GM10266 (cell line): ENCODE results near the gene AWAT1.
"Not testable (repeated sequence)": the region's sequence is repeated elsewhere in the genome, so short reads cannot be mapped to it uniquely, and the experiment has no call there.

Source experiments
- DNase-seq: peaks from one replicate; pipeline ENCODE4 v3.0.0; 2012; ENCODE audit errors: extremely low spot score
- CTCF ChIP-seq: IDR thresholded peaks from 2 replicates; pipeline ENCODE4 v1.5.1; 2012; ENCODE audit warnings: mild to moderate bottlenecking, low read depth; ENCODE audit not compliant: control insufficient read depth, insufficient read depth; ENCODE audit errors: missing control alignments

AWAT1 gene

GRCh38 chrX:70226048-70226447, 8.4 kb upstream of the AWAT1 start:
- no peak for TF ChIP-seq CTCF

GRCh38 chrX:70226687-70227086, 7.8 kb upstream of the AWAT1 start:
- DNase-seq: no peak
- TF ChIP-seq CTCF: no peak

More at GRCh38 chrX:70226048-70226447, 8.4 kb upstream of the AWAT1 start:
- DNase-seq: no peak

- TF ChIP-seq CTCF: no peak
- no peak for DNase-seq
These were observed 2.8 kb upstream of the AWAT1 start for GRCh38 chrX:70231666-70232065.

GRCh38 chrX:70240751-70241150, 6.3 kb downstream of the AWAT1 start:
- DNase-seq: no peak
- no peak for TF ChIP-seq CTCF

GRCh38 chrX:70241501-70241900, 7.0 kb downstream of the AWAT1 start:
- no peak for DNase-seq
- TF ChIP-seq CTCF: no peak

GRCh38 chrX:70243601-70244000, 9.1 kb downstream of the AWAT1 start:
- not testable (repeated sequence) for DNase-seq

- no peak for DNase-seq
- no peak for TF ChIP-seq CTCF
These were observed 10.4 kb downstream of the AWAT1 start for GRCh38 chrX:70244881-70245280.

GRCh38 chrX:70247252-70247651, 12.8 kb downstream of the AWAT1 start:
- no peak for TF ChIP-seq CTCF
- DNase-seq: no peak
